NCI-H774 (cell line): Measurements from ENCODE around the gene MOB1B.
A peak's percentile ranks its signal among the peaks of the same experiment; 100 is the strongest.
"Not testable (repeated sequence)": the region's sequence is repeated elsewhere in the genome, so short reads cannot be mapped to it uniquely, and the experiment has no call there.

Experiments
- DNase-seq: peaks from one replicate; lab custom pipeline; 2025; lab: John Stamatoyannopoulos, UW

MOB1B gene

DNA sequence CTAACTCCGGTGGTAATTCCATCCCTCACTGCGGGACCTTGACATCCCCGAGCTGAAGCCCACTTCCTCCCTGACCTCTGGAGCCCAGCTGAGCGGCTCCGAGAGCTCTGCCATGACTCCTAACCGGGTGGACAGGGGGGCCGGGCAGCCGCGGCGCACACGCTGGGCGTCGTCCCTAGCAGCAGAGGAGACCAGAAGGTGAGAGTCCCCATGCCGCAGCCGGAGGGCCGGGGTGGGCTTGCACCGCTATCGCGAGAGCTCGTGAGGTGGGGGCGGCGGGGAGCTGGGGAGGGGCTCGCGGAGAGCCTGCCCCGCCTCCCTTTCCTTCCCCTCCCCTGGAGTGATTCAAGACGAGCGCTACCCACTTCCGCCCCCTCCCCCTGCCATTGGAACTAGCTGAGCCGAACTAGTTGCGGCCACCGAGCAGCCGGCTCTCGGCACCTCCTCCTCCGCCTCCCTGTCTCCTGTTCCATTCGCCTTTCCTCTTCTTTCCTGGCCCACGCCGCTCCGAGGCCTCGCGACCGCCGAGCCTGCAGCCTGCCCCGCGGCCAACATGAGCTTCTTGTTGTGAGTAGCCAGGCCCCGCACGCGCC lies at the start of gene MOB1B:
Gene MOB1B, plus strand, starts transcription at position 386 of the 593 bp plus-strand sequence. Its CDS starts 168 bp downstream, at position 554.
- DNase-seq = peak; percentile 70

DNA sequence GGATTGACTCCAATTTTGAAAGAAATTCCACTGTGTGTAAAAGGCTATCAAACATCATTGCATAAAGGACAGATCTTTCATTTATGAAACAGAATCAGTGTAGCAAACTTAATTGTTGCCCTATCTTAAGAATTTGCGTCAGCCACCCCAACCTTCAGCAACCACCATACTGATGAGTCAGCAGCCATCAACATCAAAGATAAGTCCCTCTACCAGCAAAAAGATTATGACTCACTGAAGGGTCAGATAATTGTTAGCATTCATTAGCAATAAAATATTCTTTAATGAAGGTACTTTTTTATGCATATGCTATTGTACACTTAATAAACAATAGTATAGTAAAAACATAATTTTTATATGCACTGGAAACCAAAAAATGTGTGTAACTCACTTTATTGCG lies 46.7 kb upstream of the MOB1B start:
- no peak for DNase-seq

DNA sequence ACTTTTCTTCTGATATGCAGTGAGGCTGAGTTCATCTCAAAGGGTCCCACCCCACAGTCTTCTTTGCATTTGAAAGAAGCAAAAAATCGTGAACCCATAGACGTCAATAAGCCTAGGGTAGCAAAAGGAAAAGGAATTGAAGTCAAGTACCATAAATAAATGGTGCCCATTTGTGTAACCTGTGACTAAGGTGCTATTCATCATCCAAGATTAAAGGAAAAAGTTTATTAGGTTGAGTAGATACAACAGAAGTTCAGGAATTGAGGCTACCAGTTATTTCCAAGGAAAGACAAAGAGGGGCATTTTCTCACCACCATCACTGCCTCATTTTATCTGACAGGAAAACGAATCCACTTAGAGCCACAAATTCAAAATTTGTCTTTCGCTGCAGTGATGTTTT lies 43.7 kb upstream of the MOB1B start:
- DNase-seq = no peak

DNA sequence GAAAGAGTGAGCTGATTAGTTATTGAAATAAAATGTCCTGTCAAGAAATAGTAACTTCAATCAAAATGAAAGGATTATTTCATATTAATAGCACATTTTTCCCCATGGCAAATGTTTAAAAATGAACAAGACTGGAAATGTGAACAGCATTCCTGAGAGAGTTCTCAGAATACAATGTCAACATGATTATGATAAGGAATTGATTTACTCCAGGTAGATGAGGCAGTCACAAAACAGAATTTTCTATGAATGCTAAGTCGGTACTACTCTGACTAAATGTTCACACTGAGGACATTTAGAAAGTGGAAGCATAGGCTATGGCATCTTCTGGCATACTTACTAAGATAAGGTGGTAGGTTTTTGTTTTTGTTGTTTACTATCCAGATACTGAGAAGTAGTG lies 43.1 kb upstream of the MOB1B start:
- no peak for DNase-seq

DNA sequence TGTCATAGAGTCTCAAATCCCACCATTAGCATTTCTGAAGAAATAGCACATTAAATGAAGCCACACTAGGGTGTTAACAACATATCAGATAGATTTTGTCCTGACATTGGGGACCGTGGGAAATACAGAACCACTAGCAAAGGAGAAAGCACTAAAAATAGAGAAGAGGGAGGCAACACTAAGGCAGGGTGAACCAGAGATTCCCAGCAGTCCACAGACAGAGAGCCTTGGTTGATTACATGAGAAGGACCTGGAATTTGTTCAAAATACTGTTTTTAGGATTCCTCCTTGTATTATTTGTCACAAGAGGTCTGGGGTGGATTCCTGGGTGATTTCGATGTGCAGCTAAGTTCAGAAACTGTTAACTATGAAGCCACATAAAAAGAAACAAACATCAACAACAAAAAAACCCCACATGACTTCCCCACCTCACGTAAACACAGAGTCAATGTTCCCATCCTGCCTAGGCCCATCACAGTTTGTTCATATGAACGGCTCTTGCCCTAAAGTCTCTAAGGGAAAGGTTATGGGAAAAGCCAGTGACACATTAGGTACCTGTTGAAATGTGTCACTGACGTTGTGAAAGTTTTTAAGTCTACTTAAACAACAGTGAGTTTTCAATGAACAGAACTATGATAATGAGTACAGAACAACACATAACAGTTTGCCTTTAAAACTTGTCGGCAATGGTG lies 38.9 kb upstream of the MOB1B start:
- DNase-seq = no peak

DNA sequence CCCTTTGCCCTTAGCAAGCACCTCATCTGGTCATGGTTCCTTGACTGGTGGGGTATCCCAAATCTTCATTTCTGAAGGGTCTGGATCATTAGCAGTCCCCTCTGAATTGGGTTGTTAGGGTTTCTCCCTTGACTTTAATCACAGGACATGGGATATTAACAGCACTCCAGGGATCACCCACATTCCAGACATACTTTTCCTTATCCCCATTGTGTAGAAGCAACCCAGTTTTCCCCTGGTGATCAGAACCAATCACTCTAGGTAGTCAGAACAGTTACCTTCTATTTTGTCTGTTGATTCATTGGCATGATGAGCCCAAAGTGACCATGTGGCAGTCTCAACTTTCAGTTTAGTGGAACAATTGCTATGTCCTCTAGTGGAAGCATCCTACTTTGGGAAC lies 33.4 kb upstream of the MOB1B start:
- DNase-seq = no peak

DNA sequence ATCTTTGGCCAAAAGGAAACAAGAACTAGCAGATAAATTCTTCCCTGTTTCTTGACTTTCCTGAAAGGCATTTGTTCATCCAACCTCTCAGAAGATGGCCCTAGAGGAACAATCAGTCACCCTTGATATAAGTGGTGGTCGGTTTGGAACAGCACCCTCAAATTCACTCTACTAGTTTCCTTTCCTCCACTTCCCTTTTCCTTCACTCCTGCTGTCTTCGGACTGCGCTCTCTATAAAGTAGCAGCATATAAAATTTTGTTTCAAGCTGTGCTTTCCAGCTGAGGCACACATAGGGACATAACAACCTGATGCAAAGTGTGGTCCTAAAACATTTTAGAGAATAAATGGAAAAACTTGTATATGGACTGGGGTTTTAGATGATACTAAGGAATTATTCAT lies 29.0 kb upstream of the MOB1B start:
- no peak for DNase-seq

DNA sequence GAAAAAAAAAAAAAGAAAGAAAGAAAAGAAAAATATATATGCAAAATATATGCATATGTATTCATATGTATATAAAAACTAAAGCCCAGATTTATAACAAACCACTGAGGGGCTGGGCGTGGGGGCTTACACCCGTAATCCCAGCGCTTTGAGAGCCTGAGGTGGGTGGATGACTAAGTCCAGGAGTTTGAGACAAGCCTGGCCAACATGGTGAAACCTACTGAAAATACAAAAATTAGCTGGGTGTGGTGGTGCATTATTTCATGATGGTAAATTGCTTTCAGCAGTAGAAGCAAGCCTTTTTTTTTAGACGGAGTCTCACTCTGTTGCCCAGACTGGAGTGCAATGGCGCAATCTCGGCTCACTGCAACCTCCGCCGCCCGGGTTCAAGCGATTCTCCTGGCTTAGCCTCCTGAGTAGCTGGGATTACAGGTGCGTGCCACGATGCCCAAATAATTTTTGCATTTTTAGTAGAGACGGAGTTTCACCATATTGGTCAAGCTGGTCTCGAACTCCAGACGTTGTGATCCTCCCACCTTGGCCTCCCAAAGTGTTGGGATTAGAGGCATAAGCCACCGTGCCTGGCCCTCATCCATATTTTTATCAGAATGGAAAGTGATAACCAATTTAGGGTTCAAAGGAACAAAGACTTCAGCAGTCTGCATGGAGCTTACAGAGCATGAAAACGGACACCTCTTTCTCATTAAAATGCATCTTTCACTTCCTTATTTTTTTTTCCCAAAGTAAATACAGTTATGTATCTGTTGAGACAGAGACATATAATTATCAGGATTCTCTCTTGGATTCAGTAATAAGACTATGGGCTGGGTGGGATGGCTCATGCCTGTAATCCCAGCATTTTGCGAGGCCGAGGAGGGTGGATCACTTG lies 27.7 kb upstream of the MOB1B start:
- DNase-seq = no peak

DNA sequence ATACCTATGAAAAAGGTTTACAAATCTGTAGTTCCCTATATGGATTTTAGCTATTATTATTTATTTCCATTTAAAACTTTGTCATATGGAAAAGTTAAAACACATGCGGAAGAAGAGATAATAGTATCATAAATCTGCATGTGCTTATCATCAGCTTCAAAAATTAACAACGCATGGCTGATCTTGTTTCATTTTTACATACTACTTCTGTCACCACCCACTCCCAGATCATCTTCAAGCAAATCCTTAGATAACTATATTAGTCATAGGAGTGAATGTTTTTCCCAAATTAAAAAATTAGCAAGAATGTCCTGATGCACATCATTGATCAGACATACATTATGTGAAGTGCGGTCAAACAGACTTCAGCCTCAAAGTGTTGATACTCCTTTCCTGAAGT lies 24.6 kb upstream of the MOB1B start:
- DNase-seq = no peak

DNA sequence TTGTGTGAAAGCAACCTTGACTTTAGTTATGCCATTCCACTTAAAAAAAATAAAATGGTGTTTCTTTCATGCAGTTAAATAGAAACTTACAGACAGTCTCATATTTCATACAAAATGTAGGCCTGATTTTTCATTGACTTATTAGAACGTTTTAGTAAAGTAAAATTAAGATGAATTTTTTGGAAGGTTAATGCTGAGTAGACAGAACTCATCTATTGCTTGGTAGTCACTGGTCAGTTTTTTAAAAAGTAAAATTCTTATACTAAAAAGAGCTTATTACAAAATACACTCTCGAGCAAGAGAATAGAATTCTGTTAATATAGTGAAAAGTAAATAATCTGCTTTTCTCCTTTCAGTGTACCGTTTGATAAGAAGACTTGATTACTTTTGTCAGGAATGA lies 21.4 kb upstream of the MOB1B start:
- no peak for DNase-seq

DNA sequence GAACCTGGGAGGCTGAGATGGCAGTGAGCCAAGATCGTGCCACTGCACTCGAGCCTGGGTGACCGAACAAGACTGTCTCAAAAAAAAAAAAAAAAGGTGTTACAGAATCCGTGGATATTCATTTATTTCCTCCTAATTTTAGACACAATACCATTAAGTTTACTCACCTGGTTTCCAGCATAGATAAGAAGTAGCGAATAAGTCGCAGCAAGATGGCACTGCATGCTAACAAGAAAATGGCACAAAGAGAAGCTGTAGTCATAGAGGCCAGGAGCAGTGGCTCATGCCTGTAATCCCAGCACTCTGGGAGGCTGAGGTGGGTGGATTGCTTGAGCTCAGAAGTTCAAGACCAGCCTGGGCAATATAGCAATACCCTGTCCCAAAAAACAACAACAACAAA lies 17.0 kb upstream of the MOB1B start:
- no peak for DNase-seq

DNA sequence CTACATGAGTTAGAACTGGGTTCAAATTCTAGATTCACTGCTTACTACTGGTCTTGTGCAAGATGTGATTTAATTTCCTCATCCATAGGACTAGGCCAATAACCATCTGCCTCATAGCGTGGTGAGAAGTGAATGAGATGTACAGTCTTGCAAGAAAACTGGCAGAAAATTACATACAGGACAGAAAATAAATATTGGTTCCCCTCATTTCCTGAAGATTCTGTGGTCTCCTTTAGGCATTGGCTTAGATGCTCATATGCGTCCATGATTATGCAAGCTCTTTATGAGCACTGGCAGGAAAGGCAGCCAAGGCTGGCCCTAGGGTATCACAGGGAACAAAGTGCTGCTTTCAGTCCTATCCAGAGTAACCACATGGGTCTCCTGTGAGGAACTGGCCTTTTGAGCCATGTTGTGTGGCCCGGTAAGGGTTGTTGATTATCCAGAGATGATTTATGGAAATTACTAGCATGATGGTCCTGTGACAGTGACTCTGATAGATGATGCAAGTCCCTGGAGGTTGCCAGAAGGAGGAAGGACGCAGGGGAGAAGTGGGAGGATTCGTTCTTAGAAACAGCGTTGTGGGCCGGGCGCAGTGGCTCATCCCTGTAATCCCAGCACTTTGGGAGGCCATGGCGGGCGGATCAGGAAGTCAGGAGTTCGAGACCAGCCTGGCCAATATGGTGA lies 9.9 kb upstream of the MOB1B start:
- no peak for DNase-seq

DNA sequence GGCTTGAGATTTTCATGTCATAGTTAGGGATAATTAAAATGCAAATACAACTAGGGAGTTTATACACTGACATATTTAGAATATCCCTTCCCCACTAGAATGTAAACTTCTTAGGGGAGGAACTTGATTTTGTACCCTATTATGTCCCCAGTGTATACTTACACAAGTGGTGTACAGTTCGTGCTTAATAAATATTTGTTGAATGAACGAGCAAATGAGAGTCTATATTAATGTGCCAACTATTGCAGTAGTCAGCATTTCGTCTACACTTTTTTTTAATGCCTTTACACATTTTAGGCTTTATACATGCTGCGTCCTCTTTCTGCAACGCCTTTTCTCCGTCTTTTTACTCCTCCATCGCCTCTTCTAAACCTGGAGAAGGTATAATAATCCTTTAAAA lies 8.4 kb upstream of the MOB1B start:
- DNase-seq = no peak

DNA sequence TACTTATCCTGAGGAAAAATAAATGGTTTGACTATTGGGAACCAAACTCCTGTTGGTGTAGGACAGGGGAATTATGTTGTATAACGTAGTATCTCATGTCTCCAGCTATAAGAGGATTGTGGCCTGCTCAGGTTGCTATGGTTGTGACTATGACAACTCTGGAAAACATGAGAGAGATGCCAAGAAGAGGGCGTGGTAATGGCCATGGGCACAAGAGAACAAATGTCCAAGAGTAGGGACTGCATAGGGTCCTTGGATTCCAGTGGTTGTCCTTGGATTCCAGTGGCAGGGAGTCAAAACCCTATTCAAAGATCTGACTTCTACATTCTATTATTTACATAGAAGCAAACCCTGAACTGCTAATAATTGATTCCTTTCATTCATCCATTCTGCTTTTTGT lies 6.8 kb upstream of the MOB1B start:
- no peak for DNase-seq

DNA sequence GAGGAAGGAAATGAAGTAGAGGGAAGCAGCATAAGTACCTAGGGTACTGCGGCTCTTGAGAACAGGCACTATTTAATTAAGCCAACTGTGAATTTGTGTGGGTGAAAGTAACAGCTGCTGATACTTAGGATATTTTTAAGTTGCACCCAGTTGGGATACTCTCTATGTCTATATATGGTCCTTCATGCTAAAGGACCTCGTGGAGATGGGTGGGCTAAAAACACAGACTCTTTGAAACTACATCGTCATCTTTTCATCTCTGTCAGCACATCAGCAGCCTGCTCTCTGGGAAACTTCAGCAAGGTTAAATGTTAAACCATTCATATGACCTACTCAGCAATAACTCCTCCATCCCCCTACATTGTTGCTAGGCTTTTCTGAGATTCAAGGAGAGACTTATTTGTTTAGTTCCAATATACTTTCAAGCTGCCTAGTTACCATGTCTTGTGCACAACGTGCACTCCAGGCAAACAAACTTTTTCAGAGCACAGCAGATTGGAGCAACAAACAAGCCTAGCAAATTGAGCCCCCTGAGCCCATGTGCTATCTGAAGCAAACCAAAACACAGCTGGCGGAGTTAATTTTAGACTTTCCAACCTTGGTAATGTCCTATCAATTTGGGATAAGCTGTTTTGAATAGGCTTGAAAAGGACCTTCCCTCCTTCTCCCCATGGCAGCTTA lies 6.2 kb upstream of the MOB1B start:
- no peak for DNase-seq

DNA sequence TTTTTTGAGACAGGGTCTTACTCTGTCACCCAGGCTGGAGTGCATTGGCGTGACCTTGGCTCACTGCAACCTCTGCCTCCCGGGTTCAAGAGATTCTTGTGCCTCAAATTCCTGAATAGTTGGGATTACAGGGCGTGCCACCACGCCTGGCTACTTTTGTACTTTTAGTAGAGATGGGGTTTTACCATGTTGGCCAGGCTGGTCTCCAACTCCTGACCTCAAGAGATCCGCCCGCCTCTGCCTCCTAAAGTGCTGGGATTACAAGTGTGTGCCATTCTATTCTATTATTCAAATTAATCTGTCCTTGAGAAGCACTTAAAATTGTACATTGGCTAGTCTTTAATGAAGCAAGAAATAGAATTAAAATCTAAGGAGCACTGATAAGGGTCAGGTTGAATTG lies 3.6 kb upstream of the MOB1B start:
- not testable (repeated sequence) for DNase-seq

DNA sequence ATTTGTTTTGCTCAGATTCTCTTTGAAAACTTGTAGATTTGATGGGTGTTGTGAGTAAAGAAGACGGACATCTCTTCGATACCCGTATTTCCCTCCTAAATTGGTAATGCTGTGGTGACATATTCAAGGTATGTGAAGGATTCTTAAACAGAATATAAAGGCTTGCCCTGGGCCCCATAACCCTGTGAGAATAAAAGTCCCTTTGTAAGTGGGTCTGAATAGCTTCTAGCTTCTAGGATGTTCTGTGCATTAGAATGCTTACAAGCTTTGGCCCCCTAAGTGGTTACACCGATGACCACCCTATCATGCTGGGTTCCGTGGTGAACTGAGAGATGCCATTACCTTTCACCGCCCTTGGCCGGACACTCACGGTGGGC lies 574 bp upstream of the MOB1B start:
- no peak for DNase-seq

DNA sequence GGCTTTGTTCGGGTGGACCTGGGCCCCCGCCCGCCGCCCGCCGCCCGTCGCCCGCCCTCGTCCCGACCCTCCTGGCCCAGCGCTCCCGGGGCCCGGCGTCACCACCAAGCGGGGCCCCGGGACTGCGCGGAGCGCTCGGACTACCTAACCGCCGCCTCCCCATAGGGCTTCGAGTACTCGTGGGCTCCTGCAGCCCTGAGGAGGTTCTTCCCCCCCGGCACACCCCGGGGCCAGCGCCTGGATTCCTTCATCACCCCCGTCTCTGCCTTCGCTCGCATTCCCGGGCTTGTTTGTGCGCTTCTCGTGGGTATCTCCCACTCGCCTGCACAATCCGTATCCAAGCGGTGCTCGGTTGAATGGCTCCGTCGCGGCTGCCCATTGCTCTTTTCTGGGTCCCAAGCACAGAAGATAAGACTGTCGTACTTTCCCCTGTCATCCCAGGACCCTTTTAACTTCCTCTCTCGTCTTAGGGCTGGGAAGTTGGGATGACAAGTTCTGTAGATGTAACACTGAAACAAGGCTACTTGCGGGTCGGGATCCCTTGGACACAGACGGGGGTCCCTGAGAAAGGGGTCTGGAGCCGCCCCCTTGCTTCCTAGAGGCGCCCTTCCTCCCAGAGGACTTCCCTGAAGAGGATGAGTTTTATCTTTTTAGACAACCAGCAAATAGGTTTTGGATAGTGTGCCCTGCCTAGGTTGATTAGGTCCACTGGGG lies 565 bp downstream of the MOB1B start:
- DNase-seq = no peak

DNA sequence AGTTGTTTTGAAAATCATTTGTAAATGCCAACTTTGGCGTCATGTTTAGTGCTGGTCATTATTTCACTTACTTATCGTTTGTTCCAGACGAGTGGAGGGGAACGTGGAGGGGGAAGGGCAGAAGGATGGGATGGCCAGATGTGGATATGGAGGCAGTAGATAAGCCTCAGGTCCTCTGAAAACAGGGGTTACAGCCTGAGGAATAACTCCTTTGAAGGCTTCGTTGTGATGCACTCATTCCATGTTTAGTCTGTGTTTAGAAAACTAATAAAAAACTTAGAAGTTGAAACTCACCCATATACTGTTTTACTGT lies 1.1 kb downstream of the MOB1B start:
- DNase-seq = no peak

DNA sequence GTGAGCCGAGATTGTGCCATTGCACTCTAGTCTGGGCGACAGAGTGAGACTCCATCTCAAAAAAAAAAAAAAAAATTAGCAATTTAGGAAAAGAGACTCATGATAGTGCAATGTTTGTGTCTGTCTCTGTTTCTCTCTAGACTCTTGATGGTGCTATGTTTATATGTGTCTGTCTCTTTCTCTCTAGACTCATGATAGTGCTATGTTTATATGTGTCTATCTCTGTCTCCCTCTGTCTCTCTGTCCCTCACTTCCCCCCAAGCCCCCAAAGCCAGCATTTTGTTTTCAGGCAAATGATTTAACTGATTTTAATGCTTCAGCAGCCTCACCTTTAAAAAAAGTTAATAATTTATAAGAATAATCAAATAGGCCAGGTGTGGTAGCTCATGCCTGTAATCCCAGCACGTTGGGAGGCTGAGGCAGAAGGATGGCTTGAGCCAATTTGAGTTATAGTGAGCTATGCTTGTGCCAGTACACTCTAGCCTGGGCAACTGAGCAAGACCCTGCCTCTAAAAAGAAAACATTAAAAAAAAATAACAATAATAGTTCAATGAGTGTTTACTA lies 6.9 kb downstream of the MOB1B start:
- no peak for DNase-seq

DNA sequence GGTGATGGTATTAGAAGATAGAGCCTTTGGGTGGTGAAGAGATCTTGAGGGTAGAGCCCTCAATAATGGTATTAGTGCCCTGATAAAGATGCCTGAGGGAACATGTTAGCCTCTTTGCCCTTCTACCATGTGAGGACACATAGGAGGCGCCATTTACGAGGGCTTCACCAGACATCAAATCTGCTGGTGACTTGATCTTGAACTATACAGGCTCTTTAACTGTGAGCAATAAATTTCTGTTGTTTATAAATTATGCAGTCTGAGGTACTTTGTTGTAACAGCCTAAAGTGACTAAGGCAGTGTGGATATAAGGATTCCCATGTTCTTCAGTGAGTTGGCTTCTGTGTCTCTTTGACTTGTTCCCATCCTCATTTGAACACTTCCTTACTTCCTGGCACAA lies 11.8 kb downstream of the MOB1B start:
- DNase-seq = no peak
